ELF-1 (cell line): ENCODE measurements around the gene LSR.

Experiments
- DNase-seq: peaks from one replicate; pipeline ENCODE4 v3.0.0-alpha.2; 2016; ENCODE audit warnings: low read depth, low spot score

The LSR gene

GRCh38 chr19:35248310-35249145 lies at the start of gene LSR:
Gene LSR (plus strand): TSS chr19:35249002. CDS start chr19:35249023, 21 bp downstream.
- peak; percentile 96 for DNase-seq

- no peak for DNase-seq
Observed at GRCh38 chr19:35199481-35199880, 49.3 kb upstream of the LSR start.

- DNase-seq, result peak; percentile 92
Observed at GRCh38 chr19:35202722-35203688, 45.8 kb upstream of the LSR start.

- peak; percentile 27 for DNase-seq
Observed at GRCh38 chr19:35204799-35205732, 43.7 kb upstream of the LSR start.

GRCh38 chr19:35205733-35206323 lies 43.0 kb upstream of the LSR start:
- no peak for DNase-seq

GRCh38 chr19:35206379-35206778 lies 42.4 kb upstream of the LSR start:
- DNase-seq, result no peak

- no peak for DNase-seq
Observed at GRCh38 chr19:35206855-35207254, 41.9 kb upstream of the LSR start.

GRCh38 chr19:35207391-35207871 lies 41.4 kb upstream of the LSR start:
- no peak for DNase-seq

GRCh38 chr19:35208121-35208520 lies 40.7 kb upstream of the LSR start:
- no peak for DNase-seq

- no peak for DNase-seq
Observed at GRCh38 chr19:35209646-35210045, 39.2 kb upstream of the LSR start.

- no peak for DNase-seq
Observed at GRCh38 chr19:35211545-35212230, 37.1 kb upstream of the LSR start.

GRCh38 chr19:35212241-35212640 lies 36.6 kb upstream of the LSR start:
- DNase-seq, result no peak

- no peak for DNase-seq
Observed at GRCh38 chr19:35213663-35214632, 34.9 kb upstream of the LSR start.

- DNase-seq, result no peak
Observed at GRCh38 chr19:35214766-35215422, 33.9 kb upstream of the LSR start.

GRCh38 chr19:35216016-35216832 lies 32.6 kb upstream of the LSR start:
- DNase-seq, result no peak

GRCh38 chr19:35216833-35217648 lies 31.8 kb upstream of the LSR start:
- DNase-seq, result peak; percentile 68

GRCh38 chr19:35217649-35217990 lies 31.2 kb upstream of the LSR start:
- no peak for DNase-seq
